ENCODE results near the gene SETD5. TPM values are rescaled to one million over a fixed set of nuclear protein-coding genes. Genes with fewer than 3 reads are reported as not detected.

SETD5 gene
- polyA plus RNA-seq, 1 donor (not counting 4 experiments of a cell fraction or from before 2014, with no cell fraction given): 37.8 TPM

GRCh38 chr3:9450126-9450525 lies 52.7 kb downstream of the SETD5 start:
- no peaks in the 10 kb centered on the region for H3K27me3 ChIP-seq (ENCODE audit: control insufficient read depth, extremely low read depth, insufficient read depth, low read length)
- DNase-seq (ENCODE audit: low read depth, low spot score): no peak
- H3K4me2 ChIP-seq (ENCODE audit: control insufficient read depth, extremely low read depth, insufficient read depth, low read depth, low read length): no peak overlapping the region
- H4K20me1 ChIP-seq (ENCODE audit: control insufficient read depth, extremely low read depth, insufficient read depth, low read length): no peaks in the 10 kb centered on the region
- H3K4me1 ChIP-seq (ENCODE audit: control insufficient read depth, extremely low read depth, insufficient read depth, low read length): no peaks in the 10 kb centered on the region
- peaks cover 30 to 37% of the 10 kb centered on the region in 2 experiments for H3K36me3 ChIP-seq (ENCODE audit: control insufficient read depth in 2 of 2, extremely low read depth in 1 of 2, insufficient read depth in 2 of 2, low read length in 2 of 2)
- peaks cover 2% of the 10 kb centered on the region for H3K9me1 ChIP-seq (ENCODE audit: control insufficient read depth, extremely low read depth, insufficient read depth, low read length)
- no peak overlapping the region for H3K27ac ChIP-seq (ENCODE audit: control insufficient read depth, insufficient read depth, low read length)
- no peak for FAIRE-seq
- H3K9me3 ChIP-seq (ENCODE audit: control insufficient read depth, low read depth, low read length): no peaks in the 10 kb centered on the region
- no peak overlapping the region for H3K9ac ChIP-seq (ENCODE audit: control insufficient read depth, extremely low read depth, insufficient read depth, low read length)
- TF ChIP-seq, protein P1, sequence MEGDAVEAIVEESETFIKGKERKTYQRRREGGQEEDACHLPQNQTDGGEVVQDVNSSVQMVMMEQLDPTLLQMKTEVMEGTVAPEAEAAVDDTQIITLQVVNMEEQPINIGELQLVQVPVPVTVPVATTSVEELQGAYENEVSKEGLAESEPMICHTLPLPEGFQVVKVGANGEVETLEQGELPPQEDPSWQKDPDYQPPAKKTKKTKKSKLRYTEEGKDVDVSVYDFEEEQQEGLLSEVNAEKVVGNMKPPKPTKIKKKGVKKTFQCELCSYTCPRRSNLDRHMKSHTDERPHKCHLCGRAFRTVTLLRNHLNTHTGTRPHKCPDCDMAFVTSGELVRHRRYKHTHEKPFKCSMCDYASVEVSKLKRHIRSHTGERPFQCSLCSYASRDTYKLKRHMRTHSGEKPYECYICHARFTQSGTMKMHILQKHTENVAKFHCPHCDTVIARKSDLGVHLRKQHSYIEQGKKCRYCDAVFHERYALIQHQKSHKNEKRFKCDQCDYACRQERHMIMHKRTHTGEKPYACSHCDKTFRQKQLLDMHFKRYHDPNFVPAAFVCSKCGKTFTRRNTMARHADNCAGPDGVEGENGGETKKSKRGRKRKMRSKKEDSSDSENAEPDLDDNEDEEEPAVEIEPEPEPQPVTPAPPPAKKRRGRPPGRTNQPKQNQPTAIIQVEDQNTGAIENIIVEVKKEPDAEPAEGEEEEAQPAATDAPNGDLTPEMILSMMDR (optimal IDR thresholded peaks at IDR 0.05 in 1 of 3, IDR thresholded peaks at IDR 0.05 in 1 of 3, conservative IDR thresholded peaks at IDR 0.05 in 1 of 3; ENCODE audit: extremely low read depth in 1 of 3, insufficient read depth in 2 of 3, low read length in 3 of 3): no peak
- no peak for TF ChIP-seq EZH2 (IDR thresholded peaks at IDR 0.05; ENCODE audit: low read length)
- H3K79me2 ChIP-seq (ENCODE audit: control insufficient read depth, insufficient read depth, low read length): peaks cover 18% of the 10 kb centered on the region
- dilution Hi-C loops (cut with MboI; ENCODE audit: extremely low pct_ligation_motif_present, low sequenced_read_pairs): no loop called here
- no peak overlapping the region for H2AFZ ChIP-seq (ENCODE audit: control insufficient read depth, low read length)
- no peak overlapping the region for H3K4me3 ChIP-seq (ENCODE audit: control insufficient read depth in 2 of 3, extremely low read depth in 1 of 3, insufficient read depth in 2 of 3, low read depth in 1 of 3, low read length in 3 of 3)

DNA sequence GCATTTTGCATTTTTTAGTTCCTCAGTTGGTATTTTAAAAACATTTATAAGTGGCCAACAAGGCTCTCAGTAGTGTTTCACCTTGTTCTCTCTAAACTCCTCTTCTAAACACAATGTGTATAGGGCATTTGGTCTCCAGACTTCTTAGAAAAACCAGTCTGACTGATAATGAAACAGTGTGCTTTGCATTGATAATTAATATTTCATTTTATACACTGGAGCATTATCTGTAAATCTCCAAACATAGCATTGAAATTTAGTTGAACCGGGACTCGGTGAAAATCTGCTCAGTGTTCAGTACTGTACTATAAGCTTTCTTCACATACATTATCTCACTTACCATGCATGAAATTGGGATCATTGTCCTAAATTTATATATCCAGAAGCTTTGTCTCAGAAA lies 53.6 kb downstream of the SETD5 start:
- Histone ChIP-seq H3K36me3 (ENCODE audit: control insufficient read depth in 2 of 2, extremely low read depth in 1 of 2, insufficient read depth in 2 of 2, low read length in 2 of 2) (peaks cover 33 to 38% of the 10 kb centered on the region in 2 experiments), H3K9me1 (ENCODE audit: control insufficient read depth, extremely low read depth, insufficient read depth, low read length) (peaks cover 2% of the 10 kb centered on the region), H3K27me3 (ENCODE audit: control insufficient read depth, extremely low read depth, insufficient read depth, low read length) (no peaks in the 10 kb centered on the region), H3K9ac (ENCODE audit: control insufficient read depth, extremely low read depth, insufficient read depth, low read length) (no peak overlapping the region), H3K27ac (ENCODE audit: control insufficient read depth, insufficient read depth, low read length) (no peak overlapping the region), H3K9me3 (ENCODE audit: control insufficient read depth, low read depth, low read length) (no peaks in the 10 kb centered on the region), H4K20me1 (ENCODE audit: control insufficient read depth, extremely low read depth, insufficient read depth, low read length) (no peaks in the 10 kb centered on the region), H3K4me1 (ENCODE audit: control insufficient read depth, extremely low read depth, insufficient read depth, low read length) (no peaks in the 10 kb centered on the region), H3K4me2 (ENCODE audit: control insufficient read depth, extremely low read depth, insufficient read depth, low read depth, low read length) (no peak overlapping the region), H3K79me2 (ENCODE audit: control insufficient read depth, insufficient read depth, low read length) (peaks cover 20% of the 10 kb centered on the region), H2AFZ (ENCODE audit: control insufficient read depth, low read length) (no peak overlapping the region), H3K4me3 (ENCODE audit: control insufficient read depth in 2 of 3, extremely low read depth in 1 of 3, insufficient read depth in 2 of 3, low read depth in 1 of 3, low read length in 3 of 3) (no peak overlapping the region)
- dilution Hi-C loops (cut with MboI; ENCODE audit: extremely low pct_ligation_motif_present, low sequenced_read_pairs): no loop called here
- FAIRE-seq (no peak), DNase-seq (ENCODE audit: low read depth, low spot score) (no peak)
- TF ChIP-seq, protein P1 (optimal IDR thresholded peaks at IDR 0.05 in 1 of 3, IDR thresholded peaks at IDR 0.05 in 1 of 3, conservative IDR thresholded peaks at IDR 0.05 in 1 of 3; ENCODE audit: extremely low read depth in 1 of 3, insufficient read depth in 2 of 3, low read length in 3 of 3): no peak
- no peak for TF ChIP-seq EZH2 (IDR thresholded peaks at IDR 0.05; ENCODE audit: low read length)
